Kidney epithelial cell (primary cell): ENCODE measurements around the gene KRTAP12-4. TPM values are rescaled to one million over a fixed set of nuclear protein-coding genes. Genes with fewer than 3 reads are reported as not detected.
"Not testable (repeated sequence)": the region's sequence is repeated elsewhere in the genome, so short reads cannot be mapped to it uniquely, and the experiment has no call there.

Experiments
- DNase-seq: peaks from one replicate; pipeline ENCODE4 v3.0.0-alpha.2; 2010; ENCODE audit warnings: low read depth
- H3K27me3 ChIP-seq: 2 replicates; pipeline ENCODE4 v1.6.0; 2011; ENCODE audit warnings: low read length; ENCODE audit not compliant: control insufficient read depth, insufficient read depth
- H3K36me3 ChIP-seq: 2 replicates; pipeline ENCODE4 v1.5.1; 2011; ENCODE audit warnings: low read length; ENCODE audit not compliant: control insufficient read depth, insufficient read depth
- H3K4me3 ChIP-seq: 2 replicates; pipeline ENCODE4 v1.5.1; 2011; ENCODE audit warnings: low read depth, mild to moderate bottlenecking, control low read depth, low read length
- CTCF ChIP-seq: IDR thresholded peaks from 2 replicates; pipeline ENCODE4 v1.5.1; 2011; ENCODE audit warnings: mild to moderate bottlenecking, moderate library complexity, low read length, control low read depth, inconsistent platforms; ENCODE audit not compliant: insufficient read depth, poor library complexity, severe bottlenecking
- total RNA-seq: library from RNA; depleted of rRNA; stranded (reverse); fragments of >200 nt; gene quantifications from 2 replicates; pipeline ENCODE4 v1.2.3, GENCODE V29; 2015

Gene KRTAP12-4
- total RNA-seq, 1 donor from 2014 or later, result not detected

GRCh38 chr21:44614161-44614631 lies 40.3 kb downstream of the KRTAP12-4 start:
- DNase-seq, result no peak
- no peak for TF ChIP-seq CTCF

GRCh38 chr21:44613386-44614155 lies 40.9 kb downstream of the KRTAP12-4 start:
- Histone ChIP-seq H3K4me3 (no peak overlapping the region), H3K36me3 (no peaks in the 10 kb centered on the region), H3K27me3 (peaks cover 6% of the 10 kb centered on the region)
- TF ChIP-seq CTCF, result no peak
- DNase-seq, result no peak

More at GRCh38 chr21:44614161-44614631, 40.3 kb downstream of the KRTAP12-4 start:
- peaks cover 6% of the 10 kb centered on the region for H3K27me3 ChIP-seq
- H3K4me3 ChIP-seq, result no peak overlapping the region
- H3K36me3 ChIP-seq, result no peaks in the 10 kb centered on the region

GRCh38 chr21:44612669-44613229 lies 41.7 kb downstream of the KRTAP12-4 start:
- no peaks in the 10 kb centered on the region for H3K36me3 ChIP-seq
- no peak overlapping the region for H3K4me3 ChIP-seq
- TF ChIP-seq CTCF, result no peak
- peaks cover 6% of the 10 kb centered on the region for H3K27me3 ChIP-seq
- no peak for DNase-seq

GRCh38 chr21:44612029-44612486 lies 42.4 kb downstream of the KRTAP12-4 start, which contains the start of gene KRTAP10-8:
KRTAP10-8 (plus strand) TSS chr21:44612079; CDS start chr21:44612101, 22 bp downstream.
- TF ChIP-seq CTCF, result no peak

GRCh38 chr21:44611551-44611950 lies 42.9 kb downstream of the KRTAP12-4 start:
- DNase-seq, result no peak
- Histone ChIP-seq H3K4me3 (no peak overlapping the region), H3K27me3 (peaks cover 6% of the 10 kb centered on the region), H3K36me3 (no peaks in the 10 kb centered on the region)
- no peak for TF ChIP-seq CTCF

More at GRCh38 chr21:44612029-44612486, 42.4 kb downstream of the KRTAP12-4 start, which contains the start of gene KRTAP10-8:
- Histone ChIP-seq H3K27me3 (peaks cover 6% of the 10 kb centered on the region), H3K36me3 (no peaks in the 10 kb centered on the region), H3K4me3 (no peak within 1 kb of the TSS)
- no peak for DNase-seq

GRCh38 chr21:44610157-44610843 lies 44.2 kb downstream of the KRTAP12-4 start:
- not testable (repeated sequence) for DNase-seq, H3K4me3 ChIP-seq, H3K36me3 ChIP-seq, H3K27me3 ChIP-seq
